Hepatocyte (in vitro differentiated cells): ENCODE results near the gene FCRLA.

Source experiments
- EZH2 ChIP-seq: fragments of 200-600 bp; sonication (generic); IDR thresholded peaks from 2 replicates; pipeline ENCODE4 v1.6.1; 2016; ENCODE audit warnings: antibody characterized with exemption, mild to moderate bottlenecking, borderline replicate concordance
- TF ChIP-seq, protein P1 (sequence below): fragments of 200-600 bp; sonication (generic); IDR thresholded peaks from 2 replicates; pipeline ENCODE4 v1.5.1; 2016; ENCODE audit warnings: antibody characterized with exemption, mild to moderate bottlenecking; ENCODE audit not compliant: poor library complexity

DNA sequence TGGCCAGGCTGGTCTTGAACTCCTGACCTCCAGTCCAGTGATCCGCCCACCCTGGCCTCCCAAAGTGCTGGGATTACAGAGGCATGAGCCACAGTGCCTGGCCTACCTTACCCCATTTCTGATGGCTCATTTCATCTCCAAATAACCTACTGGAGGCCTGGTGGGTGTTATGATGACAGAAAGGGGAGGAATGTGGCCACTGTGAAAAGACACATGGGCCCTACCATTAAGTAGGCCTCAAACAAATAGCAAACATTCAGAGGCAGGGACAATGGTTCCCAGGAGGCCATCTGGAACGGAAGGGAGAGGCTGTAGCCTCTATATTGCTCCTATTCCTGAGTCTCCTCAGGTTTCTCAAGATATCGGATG is 932 bp upstream of the FCRLA start:
- TF ChIP-seq, protein P1, sequence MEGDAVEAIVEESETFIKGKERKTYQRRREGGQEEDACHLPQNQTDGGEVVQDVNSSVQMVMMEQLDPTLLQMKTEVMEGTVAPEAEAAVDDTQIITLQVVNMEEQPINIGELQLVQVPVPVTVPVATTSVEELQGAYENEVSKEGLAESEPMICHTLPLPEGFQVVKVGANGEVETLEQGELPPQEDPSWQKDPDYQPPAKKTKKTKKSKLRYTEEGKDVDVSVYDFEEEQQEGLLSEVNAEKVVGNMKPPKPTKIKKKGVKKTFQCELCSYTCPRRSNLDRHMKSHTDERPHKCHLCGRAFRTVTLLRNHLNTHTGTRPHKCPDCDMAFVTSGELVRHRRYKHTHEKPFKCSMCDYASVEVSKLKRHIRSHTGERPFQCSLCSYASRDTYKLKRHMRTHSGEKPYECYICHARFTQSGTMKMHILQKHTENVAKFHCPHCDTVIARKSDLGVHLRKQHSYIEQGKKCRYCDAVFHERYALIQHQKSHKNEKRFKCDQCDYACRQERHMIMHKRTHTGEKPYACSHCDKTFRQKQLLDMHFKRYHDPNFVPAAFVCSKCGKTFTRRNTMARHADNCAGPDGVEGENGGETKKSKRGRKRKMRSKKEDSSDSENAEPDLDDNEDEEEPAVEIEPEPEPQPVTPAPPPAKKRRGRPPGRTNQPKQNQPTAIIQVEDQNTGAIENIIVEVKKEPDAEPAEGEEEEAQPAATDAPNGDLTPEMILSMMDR, result no peak
- no peak for TF ChIP-seq EZH2
